ENCODE results near the gene FGF5.
"Not testable (repeated sequence)": the region's sequence is repeated elsewhere in the genome, so short reads cannot be mapped to it uniquely, and the experiment has no call there.

FGF5 gene, protein sequence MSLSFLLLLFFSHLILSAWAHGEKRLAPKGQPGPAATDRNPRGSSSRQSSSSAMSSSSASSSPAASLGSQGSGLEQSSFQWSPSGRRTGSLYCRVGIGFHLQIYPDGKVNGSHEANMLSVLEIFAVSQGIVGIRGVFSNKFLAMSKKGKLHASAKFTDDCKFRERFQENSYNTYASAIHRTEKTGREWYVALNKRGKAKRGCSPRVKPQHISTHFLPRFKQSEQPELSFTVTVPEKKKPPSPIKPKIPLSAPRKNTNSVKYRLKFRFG

DNA sequence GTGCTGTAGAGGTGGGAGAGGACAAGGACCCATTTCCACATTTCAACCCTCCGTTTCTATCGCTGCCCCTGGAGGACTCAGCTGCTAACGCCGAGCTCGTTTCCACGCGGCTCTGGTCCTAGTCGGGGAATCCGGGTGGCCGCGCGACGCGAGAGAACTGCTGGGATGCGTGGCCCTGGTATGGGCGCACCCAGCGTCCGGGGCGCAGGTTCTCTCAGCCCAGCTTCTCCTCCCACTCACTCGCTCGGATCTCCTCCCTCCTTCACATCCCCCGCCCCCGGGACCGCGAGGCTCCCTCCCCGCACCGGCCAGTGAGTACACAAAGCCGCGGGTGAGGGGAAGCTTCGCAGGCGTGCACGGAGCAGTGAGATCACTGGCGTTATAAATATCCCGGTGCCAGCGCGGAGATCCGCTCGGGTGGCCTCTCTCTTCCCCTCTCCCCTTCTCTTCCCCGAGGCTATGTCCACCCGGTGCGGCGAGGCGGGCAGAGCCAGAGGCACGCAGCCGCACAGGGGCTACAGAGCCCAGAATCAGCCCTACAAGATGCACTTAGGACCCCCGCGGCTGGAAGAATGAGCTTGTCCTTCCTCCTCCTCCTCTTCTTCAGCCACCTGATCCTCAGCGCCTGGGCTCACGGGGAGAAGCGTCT lies at the start of gene FGF5:
Gene FGF5 (plus strand): TSS at position 412 of the 649 bp plus-strand sequence. CDS start 161 bp downstream, at position 573.
- DNase-seq: peak; percentile 32 to 36

DNA sequence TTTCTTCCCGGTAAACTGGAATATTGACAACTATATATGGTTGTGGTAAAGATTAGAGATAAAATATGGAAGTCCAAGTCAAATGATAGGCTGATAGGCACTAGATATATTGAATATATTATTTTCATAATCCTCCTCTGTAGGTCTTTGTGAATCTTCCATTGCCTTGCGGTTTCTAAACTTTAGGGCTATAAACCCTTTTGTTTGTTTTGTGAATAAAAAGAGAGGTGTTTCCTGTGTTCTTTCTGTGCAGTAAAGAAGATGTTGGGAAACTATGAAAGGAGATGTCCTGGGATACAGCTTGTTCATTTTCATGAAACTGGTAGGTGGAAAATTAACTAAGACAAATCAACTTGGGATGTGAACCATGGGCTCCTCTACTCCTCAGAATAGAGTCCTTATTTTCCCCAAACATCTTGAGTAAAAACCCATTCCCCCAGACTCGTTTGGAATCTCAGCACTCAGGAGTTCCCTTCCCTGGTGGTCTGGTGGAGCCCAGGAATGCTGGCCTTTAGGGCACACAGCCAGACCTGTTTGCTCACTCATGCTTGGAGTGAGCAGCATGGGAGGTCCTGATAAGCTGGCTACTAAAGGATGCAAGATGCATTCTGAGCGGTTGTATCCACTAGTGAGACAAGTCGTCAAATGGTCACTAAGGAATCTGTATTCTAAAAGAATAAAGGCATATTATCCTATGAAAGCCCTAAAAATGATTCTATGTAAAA lies 47.0 kb upstream of the FGF5 start:
- DNase-seq: no peak

DNA sequence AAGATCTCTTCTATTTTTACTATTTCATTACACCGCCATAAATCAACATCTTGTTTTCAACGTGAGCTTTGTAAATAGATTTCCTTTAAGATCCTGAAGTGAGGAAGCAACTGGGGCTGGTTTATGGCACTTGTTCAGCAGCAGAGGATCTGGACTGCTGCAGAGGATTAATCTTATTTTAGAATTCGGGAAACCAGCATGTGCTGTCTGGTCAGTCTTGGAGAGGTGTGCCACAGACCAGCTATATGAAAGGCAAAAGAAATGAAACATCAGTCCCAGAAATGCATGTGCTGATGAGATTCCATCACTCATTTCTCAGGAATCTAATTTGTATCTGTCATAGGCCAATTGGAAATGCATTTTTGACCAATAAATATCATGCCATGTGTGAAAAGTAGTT lies 45.8 kb upstream of the FGF5 start:
- no peak for DNase-seq

DNA sequence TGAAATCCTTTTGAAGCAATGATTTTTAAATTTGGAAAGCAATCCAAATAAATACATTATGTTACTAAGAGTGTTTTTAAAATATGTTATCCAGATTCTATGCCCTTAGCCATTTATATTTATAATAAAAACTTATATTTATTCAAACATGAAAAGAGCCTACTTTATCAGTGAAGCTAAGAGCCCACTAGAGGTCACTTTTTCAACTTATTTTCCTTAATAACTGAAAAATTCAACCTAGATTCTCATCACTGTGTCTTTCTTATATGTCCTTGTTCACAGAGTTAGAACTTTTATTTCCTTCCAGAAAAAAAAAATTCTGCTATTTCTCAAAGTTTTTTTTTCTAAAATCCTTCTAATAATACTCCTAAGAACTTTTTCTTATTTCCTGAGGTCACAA lies 45.3 kb upstream of the FGF5 start:
- DNase-seq: no peak

DNA sequence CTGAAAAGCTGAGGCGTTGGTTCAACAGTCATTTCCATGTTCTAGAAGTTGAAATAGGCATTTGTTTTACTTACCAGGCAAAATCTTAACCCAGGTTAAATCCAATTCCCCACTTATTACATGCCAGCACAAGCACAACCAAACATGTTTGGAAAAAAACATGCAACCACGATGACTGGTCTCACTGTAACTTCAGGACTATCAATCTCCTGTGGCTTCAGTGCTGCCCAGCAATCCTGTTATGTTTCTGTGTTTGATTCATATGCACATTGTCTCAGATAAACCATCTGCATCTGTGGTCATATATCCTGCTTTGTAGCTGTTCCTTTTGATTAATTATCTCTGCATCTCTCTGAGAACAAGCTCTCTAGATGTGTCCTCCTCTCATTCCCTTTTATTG lies 40.9 kb upstream of the FGF5 start:
- no peak for DNase-seq

DNA sequence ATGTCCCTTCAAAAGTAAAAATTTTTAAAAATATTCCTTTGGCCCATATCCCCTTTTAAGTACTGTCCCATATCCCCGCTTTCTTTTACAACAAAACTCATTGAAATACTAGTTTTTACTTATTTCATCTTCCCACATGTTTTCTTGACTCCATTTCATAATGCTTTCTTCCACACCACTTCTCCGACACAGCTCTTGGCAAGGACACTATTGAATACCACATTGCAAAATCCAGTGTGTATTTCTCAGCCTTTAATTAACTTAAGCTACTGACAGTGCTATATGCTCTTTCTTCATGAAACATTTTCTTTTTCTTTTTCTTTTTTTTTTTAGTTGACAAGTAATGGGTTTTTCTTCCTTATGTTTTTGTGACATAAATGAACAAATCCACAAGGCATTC lies 40.4 kb upstream of the FGF5 start:
- no peak for DNase-seq

DNA sequence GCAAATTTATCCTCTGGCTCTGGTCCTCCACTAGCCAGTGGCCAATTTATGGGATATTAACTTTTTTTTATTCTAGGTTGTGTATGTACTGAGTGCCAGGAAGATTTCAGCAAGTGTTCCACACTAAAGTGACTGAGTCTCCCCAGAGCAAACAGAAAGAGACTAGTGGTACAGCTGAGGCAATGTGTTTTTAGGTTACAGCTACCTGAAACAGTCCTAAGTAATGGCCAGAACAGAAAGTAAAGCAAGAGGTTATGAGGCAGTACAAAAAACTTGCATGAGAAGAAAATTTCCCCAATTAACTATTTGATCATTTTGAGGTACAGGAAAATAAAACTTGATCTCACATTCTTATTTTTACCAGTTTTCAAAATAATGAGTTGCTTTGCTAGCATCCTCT lies 38.0 kb upstream of the FGF5 start:
- no peak for DNase-seq

DNA sequence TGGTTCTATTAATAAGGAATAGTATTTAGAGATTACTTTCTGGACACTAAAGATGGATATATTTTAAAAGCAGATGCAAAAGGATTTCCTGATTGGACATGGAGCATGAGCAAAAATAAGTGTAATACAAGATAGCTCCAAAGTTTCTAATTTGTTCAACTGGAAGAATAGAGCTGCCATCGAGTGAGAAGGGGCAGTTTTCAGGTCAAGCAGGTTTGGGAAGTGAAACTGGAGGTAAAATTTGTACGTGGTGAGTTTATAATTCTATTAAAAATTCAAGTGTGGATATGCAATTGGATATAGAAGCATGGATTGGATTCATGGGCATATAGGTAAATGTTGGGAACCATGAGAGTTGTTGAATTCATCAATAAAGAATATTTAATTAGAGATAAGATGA lies 37.3 kb upstream of the FGF5 start:
- DNase-seq: no peak

DNA sequence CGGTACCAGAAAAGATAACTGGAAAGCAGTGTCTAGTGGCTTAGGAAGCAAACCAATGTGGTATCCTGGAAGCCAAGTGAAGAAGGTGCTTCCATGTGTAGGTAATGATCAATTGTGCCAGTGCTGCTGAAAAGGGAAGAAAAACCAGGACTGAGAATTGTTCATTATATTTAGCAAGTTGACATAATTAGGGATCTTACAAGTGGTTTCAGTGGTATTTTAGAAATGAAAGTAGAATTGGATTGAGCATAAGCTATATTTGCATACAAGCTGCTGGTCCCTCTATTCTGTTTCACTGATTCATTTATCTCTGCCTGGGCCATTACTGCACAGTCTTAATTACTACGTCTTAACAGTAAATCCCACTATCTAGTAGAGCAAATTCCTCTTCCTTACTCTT lies 36.9 kb upstream of the FGF5 start:
- DNase-seq: no peak

DNA sequence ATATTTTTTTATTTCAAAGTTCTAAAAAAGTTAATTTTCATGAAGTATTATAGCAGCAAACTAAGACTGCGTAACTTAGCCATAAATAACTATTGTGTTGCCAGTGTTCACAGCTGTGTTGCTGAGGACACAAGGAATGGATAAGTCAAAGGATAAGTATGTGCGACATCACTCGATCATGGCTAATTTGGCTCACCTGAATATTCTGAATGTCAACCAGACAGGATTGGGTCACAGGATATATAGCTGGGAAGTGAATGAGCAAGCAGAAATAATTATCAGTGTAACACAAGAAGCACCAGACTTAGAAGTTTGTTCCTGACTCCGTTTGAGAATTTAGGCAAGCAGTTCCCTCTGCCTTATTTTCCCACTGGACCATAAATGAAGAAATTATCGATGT lies 35.3 kb upstream of the FGF5 start:
- DNase-seq: no peak

DNA sequence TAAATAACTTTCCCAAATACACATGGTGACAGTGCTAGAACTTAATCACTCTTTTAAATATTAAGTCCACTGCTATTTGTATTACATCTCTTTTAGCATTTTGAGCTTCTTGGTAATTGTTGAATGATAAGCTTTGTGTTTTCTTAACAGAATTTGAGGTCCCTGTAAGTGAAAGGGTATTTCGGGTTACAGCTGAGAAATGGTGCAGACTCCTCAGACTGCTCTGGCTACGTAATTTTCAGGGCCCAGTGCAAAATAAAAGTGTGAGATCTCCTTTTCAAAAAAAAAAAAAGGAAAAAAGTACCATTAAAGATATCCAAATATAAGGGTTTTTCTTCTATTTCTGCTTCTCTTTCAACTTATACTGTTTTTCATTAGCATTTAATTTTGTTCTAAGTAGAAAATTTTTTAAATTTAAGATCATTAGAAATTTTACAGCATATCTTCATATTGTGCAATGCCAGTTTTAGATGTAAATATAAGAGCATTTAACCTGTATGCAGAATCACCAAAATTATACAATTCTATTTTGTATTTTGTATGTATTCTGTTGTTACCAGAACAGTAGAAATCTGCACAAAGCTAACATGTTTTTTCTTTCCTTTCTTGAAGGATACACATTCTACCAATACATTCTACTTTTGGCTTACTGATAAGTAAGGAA lies 33.6 kb upstream of the FGF5 start:
- no peak for DNase-seq

DNA sequence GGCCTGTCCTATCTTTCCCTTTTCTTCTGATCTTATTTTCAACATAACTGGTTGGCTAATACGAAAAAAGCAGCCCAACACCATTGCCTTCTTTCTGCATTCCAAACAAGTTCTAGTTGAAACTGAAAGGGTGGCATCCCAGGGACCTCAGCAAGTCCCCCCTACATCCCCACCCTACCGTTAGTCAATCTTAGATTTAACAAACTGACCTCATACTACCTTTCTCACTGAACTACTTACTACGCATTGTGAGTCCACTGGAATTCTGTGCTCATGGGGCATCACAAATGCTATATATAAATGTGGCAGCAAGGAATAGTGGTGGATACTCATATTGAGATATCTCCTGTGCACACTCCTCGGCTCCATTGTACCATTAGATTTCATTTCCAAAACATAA lies 33.1 kb upstream of the FGF5 start:
- no peak for DNase-seq

DNA sequence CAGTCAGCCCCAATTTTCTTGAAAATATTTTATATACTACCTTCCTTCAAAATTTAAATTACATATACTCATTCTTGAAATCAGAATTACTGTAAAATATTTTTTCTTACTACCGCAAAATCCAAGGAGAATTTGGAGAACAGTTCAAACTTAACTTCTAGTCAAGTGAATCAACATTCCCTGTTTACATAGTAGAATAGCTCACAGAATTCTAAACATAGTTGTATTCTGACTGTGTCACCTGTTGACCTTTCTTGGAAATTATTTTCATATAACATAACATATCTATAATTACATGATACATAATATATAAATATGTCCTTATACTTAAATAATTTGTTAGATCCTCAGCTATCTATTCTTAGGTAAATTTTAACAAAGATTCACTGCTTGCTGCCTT lies 31.0 kb upstream of the FGF5 start:
- DNase-seq: no peak

DNA sequence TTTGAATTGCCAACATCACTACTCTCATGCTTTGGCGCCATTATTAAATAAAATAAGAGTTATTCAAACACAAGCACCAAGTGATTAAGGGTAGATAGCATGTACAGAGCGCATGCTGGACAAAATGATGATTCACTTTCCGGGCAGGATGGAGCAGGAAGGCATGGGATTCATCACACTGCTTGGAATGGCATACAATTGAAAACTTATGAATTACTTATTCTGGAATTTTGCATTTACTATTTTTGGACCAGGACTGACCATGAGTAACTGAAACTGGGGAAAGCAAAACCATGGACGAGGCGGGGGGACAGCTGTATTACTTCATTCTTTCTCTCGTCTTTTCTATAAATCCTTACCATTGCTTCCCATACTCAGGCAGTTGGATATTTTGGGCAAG lies 28.5 kb upstream of the FGF5 start:
- no peak for DNase-seq

DNA sequence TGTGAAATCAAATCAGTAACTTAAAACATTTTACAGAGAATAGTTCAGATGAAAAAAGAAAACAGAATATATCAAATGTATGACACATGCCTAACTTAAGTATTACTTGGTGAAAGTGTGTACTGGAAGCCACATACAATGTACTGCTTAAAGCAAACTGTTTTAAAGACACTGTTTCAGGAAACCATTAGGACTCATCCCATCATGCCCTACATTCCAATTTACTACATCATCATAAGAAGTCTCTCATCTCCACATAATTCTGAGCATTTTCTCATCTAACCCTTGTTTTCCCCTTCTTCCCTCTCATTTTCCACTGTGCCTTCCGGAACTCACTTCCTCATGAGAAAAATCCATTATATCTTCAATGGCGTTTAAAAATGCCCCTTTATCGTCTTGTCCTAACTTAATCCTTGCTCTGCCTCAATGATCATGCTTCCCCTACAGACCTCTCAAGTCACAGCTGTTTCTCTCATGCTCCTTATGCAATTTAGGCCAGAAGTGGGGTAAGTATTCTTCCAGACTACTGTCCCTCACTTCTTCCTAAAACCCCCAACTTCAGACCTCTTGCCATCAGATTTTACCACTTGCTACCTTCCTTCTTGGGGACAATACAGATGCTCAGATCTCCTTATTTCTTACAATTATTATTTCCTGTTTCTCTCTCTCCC lies 26.8 kb upstream of the FGF5 start:
- DNase-seq: no peak

DNA sequence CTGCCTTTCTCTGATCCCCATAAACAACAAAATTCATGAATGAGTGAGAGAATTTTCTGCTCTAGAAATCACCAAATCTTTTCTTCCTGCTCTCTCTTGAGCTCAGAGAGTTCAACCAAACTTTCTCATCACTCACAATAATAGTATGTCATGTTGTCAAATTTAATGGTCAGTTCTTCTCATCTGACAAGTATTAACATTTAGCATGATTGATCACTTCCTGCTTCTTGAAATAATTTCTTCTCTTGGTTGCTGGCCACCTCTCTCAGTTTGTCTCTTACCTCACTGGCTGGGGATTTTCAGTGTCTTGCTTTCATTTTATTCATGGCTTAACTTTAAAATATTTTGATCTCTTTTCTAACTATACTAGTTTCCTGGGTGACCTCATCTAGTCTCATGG lies 25.5 kb upstream of the FGF5 start:
- DNase-seq: no peak

DNA sequence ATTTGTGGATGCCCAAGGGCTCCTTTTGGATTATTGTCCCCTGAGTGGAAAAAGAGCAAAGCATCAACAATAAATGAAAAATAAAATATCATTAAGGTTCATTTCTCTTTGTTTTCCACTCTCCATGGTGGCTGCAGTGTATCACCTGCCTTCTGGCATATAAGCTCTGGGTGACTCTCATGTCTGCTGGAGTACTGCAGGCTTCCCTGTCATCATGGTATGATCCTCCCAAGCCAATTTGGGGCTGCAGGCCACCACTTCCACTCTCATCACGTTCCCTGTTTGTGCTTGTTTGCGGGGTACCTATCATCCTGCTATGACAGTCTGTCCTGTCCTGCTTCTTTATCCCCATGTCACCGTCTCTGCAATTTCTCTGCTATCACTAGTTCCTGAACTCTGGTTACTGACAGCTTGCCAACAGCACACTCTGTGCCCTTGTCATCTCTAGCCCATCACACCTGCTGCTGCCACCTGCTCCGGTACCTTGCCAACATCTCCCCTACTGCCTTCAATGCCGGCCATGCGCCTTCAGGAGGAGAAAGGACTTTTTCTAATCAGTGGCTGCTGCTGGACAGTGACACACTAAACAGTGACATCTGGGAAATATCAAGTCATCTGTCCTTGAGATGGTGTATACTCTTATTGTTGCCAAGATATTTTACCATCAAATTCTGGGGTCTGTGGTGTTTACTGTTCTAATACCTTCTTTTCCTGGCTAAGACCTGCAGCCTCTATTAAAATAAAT lies 23.0 kb upstream of the FGF5 start:
- DNase-seq: no peak

DNA sequence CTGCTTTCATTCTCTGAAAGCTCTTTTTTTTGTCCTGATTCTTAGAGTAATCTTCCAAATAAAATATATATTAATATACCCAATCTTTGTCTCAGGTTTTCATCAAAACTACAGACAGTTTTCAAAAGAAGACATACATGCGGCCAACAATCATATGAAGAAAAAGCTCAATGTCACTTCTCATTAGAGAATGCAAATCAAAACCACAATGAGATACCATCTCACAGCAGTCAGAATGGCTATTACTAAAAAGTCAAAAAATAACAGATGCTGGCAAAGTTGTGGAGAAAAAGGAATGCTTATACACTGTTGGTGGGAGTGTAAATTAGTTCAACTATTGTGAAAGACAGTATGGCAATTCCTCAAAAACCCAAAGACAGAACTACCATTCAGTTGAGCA lies 19.0 kb upstream of the FGF5 start:
- not testable (repeated sequence) for DNase-seq

DNA sequence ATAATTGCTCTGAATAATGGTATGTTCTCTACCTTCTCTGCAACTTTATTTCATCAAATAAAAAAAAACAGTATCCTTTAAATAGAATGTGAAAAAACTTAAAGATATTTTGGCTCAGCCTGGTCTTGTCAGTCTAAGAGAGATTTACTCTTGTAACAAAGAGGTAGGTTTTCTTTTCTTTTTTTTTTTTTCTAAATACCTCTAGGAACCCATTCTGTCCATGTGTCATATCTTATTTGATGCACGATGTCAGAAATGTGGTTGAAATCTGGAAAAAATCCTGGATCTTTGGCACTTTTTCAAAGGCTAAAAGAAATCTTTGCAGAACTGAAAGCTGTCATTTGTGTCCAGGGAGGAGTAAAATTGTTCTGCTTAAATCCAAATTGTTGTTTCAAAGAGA lies 17.3 kb upstream of the FGF5 start:
- no peak for DNase-seq

DNA sequence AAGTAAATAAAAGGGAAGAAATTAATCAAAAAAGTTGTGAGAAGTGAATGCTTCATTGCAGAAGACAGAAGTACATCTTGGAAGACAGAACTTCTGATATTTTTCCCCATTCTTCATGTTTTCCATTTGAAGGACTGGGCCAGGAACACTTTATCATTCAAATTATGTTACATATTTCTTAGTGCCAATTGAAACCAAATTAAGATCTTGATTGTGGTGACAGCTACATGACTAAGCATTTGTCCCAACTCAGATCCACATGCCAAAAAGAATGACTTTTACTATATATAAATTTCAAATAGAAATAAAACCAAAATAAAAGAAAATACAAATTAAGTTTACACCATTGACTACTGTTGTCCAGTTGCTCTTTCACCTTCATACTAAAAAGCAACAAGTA lies 14.0 kb upstream of the FGF5 start:
- no peak for DNase-seq

DNA sequence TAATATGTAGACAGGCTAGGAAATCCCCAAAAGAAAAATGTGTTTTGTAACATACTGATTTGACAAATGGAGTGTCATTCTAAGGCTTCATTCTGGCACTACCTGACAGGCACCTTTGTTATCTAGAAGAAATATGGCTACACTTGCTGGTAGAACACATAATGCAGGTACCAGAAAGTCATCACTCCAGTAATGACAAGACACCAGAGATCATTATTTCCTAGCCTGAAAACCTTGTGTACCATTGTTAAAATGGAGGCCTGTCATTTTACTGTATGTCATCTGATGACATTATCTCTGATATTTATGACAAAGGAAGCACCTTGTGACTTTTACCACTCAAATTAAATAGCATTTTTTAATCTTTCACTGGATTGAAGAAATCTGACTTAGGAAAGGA lies 13.5 kb upstream of the FGF5 start:
- no peak for DNase-seq

DNA sequence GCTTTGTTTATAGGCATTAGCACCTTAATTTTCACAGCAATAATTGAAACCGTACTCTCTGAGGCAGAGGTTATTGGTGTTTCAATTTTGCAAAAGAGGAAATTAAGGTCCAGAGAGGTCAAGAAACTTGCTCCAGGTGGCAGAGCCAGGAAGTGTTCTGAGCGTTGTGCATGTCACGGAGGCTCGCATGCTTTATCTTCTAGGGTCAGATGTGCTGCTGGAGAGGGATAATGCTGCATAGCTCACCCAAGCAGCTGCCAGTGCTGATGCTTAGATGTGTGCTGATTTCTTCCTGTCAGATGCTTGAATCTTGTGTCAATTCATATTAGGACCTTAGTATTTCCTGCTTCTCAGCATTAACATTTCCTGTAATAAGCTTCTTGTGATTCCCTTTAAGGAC lies 13.0 kb upstream of the FGF5 start:
- no peak for DNase-seq

DNA sequence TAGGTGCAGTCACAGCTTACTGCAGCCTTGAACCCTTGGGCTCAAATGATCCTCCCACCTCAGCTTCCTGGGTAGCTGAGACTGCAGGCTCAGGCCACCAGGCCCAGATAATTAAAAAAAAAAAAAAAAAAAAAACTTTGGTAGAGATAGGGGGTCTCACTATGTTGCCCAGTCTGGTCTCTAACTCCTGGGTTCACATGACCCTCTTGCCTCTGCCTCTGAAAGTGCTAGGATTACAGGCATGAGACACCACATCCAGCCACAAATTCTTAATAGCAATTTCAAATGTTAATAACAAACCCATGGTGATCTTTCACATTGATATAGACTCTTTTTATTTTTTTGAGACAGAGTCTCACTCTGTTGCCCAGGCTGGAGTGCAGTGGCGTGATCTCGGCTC lies 12.3 kb upstream of the FGF5 start:
- no peak for DNase-seq

Measured in activated CD4-positive, alpha-beta T cell treated with anti-CD3 and anti-CD28 coated beads, Interleukin-2, amount 50 U/mL, for 48 hours (primary cell).